GM12878 (cell line): ENCODE results near the gene PDCD6IP. TPM values are rescaled to one million over a fixed set of nuclear protein-coding genes. Genes with fewer than 3 reads are reported as not detected.
A peak's percentile ranks its signal among the peaks of the same experiment; 100 is the strongest.

Experiments used
- BRCA1 ChIP-seq: IDR thresholded peaks from 2 replicates; pipeline ENCODE4 v1.6.1; 2011; ENCODE audit warnings: low read depth, low read length, improper control_type of control experiment
- EP300 ChIP-seq, 2 experiments: fragments of 150-350 bp in 1 of 2; IDR thresholded peaks; 2 replicates each; pipeline ENCODE4 v1.6.1; 2011 to 2012; ENCODE audit warnings: low read depth in 2 of 2, low read length in 2 of 2, borderline replicate concordance in 1 of 2, improper control_type of control experiment in 1 of 2, inconsistent platforms in 1 of 2; ENCODE audit not compliant: control insufficient read depth in 1 of 2
- GATAD2B ChIP-seq: fragments of 450-650 bp; conservative IDR thresholded peaks from 2 replicates; pipeline ENCODE4 v1.6.1; 2017; ENCODE audit warnings: low read depth, mild to moderate bottlenecking, moderate library complexity
- HDAC2 ChIP-seq: fragments of 200-600 bp; sonication (generic); IDR thresholded peaks from 2 replicates; pipeline ENCODE4 v1.6.1; 2017
- IRF4 ChIP-seq: IDR thresholded peaks from 2 replicates; pipeline ENCODE4 v1.6.1; 2011; ENCODE audit warnings: low read depth, low read length
- KLF5 ChIP-seq: fragments of 450-650 bp; IDR thresholded peaks from 2 replicates; pipeline ENCODE4 v1.6.1; 2014; ENCODE audit warnings: mild to moderate bottlenecking; ENCODE audit not compliant: partially characterized antibody
- NFYB ChIP-seq: IDR thresholded peaks from 2 replicates; pipeline ENCODE4 v1.6.1; 2011; ENCODE audit warnings: low read depth, mild to moderate bottlenecking, low read length, improper control_type of control experiment, moderate library complexity; ENCODE audit not compliant: insufficient read depth
- POU2F2 ChIP-seq: IDR thresholded peaks from 3 replicates; pipeline ENCODE4 v1.6.1; 2011; ENCODE audit warnings: low read depth, mild to moderate bottlenecking, low read length, borderline replicate concordance
- RAD51 ChIP-seq: fragments of 450-650 bp; IDR thresholded peaks from 2 replicates; pipeline ENCODE4 v1.6.1; 2016; ENCODE audit warnings: moderate library complexity, mild to moderate bottlenecking, inconsistent platforms
- SMAD1 ChIP-seq: fragments of 450-650 bp; IDR thresholded peaks from 2 replicates; pipeline ENCODE4 v1.6.1; 2018; ENCODE audit warnings: mild to moderate bottlenecking, low read depth; ENCODE audit not compliant: partially characterized antibody
- SREBF1 ChIP-seq: IDR thresholded peaks from 2 replicates; pipeline ENCODE4 v1.6.1; 2012; ENCODE audit warnings: mild to moderate bottlenecking, low read length
- SREBF2 ChIP-seq: IDR thresholded peaks from 2 replicates; pipeline ENCODE4 v1.6.1; 2012; ENCODE audit warnings: mild to moderate bottlenecking, low read length
- SRF ChIP-seq, 2 experiments: IDR thresholded peaks; 2 replicates each; pipeline ENCODE4 v1.6.1; 2011; ENCODE audit warnings: low read depth in 2 of 2, low read length in 2 of 2, mild to moderate bottlenecking in 1 of 2, moderate library complexity in 1 of 2
- YY1 ChIP-seq: IDR thresholded peaks from 2 replicates; pipeline ENCODE4 v1.6.1; 2011; ENCODE audit warnings: low read depth, mild to moderate bottlenecking, low read length
- ZBTB33 ChIP-seq: fragments of 450-650 bp; IDR thresholded peaks from 2 replicates; pipeline ENCODE4 v1.6.1; 2017; ENCODE audit warnings: mild to moderate bottlenecking
- ZNF274 ChIP-seq: IDR thresholded peaks from one replicate; pipeline ENCODE4 v1.8.0; 2011; ENCODE audit not compliant: insufficient read length, insufficient read depth
- polyA plus RNA-seq, 11 experiments: library from polyadenylated mRNA; depleted of rRNA in 4 of 11; unstranded in 6 of 11; stranded (reverse) in 5 of 11; fragments of >200 nt; fragmentation: Nextera tagmentation in 4 of 11; fragmentation: Illumina TruSeq in 1 of 11; extraction: Ambion mirVana in 4 of 11; extraction: Trizol in 1 of 11; gene quantifications; 1 replicate in 1 of 11; 2 replicates in 10 of 11; pipeline versions ENCODE4 v1.2.1 to v1.2.3, GENCODE V29; 2011 to 2016; ENCODE audit warnings: inconsistent platforms in 2 of 11, missing spikeins in 2 of 11, low read depth in 1 of 11
- total RNA-seq, 4 experiments: library from RNA; depleted of rRNA in 3 of 4; stranded (reverse); fragments of >200 nt in 3 of 4; fragmentation: Illumina TruSeq in 1 of 4; extraction: Trizol in 1 of 4; gene quantifications; 2 replicates each; pipeline versions ENCODE4 v1.2.1 to v1.2.3, GENCODE V29; 2013 to 2021
- TF ChIP-seq, protein P1 (sequence below): fragments of 150-350 bp; IDR thresholded peaks from 2 replicates; pipeline ENCODE4 v1.6.1; 2016; ENCODE audit warnings: low read depth, low read length
- TF ChIP-seq, protein P2 (sequence below): fragments of 450-650 bp; IDR thresholded peaks from 2 replicates; pipeline ENCODE4 v1.6.1; 2017; ENCODE audit warnings: antibody characterized with exemption, mild to moderate bottlenecking, moderate library complexity
- TF ChIP-seq, protein P3 (sequence below): fragments of 150-350 bp; IDR thresholded peaks from 2 replicates; pipeline ENCODE4 v1.6.1; 2014; ENCODE audit warnings: mild to moderate bottlenecking, low read depth, low read length

Gene PDCD6IP
- total and polyA plus RNA-seq, 10 of the 15 experiments (the other 5 are each of a cell fraction or from before 2014, with no cell fraction given) = 16.0 to 169 (median 81.2) TPM

- TF ChIP-seq, protein P1, sequence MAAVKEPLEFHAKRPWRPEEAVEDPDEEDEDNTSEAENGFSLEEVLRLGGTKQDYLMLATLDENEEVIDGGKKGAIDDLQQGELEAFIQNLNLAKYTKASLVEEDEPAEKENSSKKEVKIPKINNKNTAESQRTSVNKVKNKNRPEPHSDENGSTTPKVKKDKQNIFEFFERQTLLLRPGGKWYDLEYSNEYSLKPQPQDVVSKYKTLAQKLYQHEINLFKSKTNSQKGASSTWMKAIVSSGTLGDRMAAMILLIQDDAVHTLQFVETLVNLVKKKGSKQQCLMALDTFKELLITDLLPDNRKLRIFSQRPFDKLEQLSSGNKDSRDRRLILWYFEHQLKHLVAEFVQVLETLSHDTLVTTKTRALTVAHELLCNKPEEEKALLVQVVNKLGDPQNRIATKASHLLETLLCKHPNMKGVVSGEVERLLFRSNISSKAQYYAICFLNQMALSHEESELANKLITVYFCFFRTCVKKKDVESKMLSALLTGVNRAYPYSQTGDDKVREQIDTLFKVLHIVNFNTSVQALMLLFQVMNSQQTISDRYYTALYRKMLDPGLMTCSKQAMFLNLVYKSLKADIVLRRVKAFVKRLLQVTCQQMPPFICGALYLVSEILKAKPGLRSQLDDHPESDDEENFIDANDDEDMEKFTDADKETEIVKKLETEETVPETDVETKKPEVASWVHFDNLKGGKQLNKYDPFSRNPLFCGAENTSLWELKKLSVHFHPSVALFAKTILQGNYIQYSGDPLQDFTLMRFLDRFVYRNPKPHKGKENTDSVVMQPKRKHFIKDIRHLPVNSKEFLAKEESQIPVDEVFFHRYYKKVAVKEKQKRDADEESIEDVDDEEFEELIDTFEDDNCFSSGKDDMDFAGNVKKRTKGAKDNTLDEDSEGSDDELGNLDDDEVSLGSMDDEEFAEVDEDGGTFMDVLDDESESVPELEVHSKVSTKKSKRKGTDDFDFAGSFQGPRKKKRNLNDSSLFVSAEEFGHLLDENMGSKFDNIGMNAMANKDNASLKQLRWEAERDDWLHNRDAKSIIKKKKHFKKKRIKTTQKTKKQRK = no peak
- TF ChIP-seq RAD51 (peak; percentile 96), SREBF2 (no peak), SMAD1 (peak; percentile 38), ZNF274 (no peak), SRF (IDR thresholded peaks at IDR 0.05; ENCODE audit: low read depth in 2 of 2, low read length in 2 of 2) (no peak), IRF4 (0 out of 2 replicates have a peak, but pooled peaks have one; percentile 5), ZBTB33 (no peak), BRCA1 (no peak), POU2F2 (peak; percentile 76; the same call in 2 of the 3 replicates), HDAC2 (no peak), YY1 (peak; percentile 57), SREBF1 (no peak), KLF5 (peak; percentile 51), NFYB (no peak), EP300 (IDR thresholded peaks at IDR 0.05; ENCODE audit: borderline replicate concordance in 1 of 2, control insufficient read depth in 1 of 2, low read depth in 2 of 2, low read length in 2 of 2) (no peak), GATAD2B (peak; percentile 93; the same call in 1 of the 2 replicates)
- TF ChIP-seq, protein P2, sequence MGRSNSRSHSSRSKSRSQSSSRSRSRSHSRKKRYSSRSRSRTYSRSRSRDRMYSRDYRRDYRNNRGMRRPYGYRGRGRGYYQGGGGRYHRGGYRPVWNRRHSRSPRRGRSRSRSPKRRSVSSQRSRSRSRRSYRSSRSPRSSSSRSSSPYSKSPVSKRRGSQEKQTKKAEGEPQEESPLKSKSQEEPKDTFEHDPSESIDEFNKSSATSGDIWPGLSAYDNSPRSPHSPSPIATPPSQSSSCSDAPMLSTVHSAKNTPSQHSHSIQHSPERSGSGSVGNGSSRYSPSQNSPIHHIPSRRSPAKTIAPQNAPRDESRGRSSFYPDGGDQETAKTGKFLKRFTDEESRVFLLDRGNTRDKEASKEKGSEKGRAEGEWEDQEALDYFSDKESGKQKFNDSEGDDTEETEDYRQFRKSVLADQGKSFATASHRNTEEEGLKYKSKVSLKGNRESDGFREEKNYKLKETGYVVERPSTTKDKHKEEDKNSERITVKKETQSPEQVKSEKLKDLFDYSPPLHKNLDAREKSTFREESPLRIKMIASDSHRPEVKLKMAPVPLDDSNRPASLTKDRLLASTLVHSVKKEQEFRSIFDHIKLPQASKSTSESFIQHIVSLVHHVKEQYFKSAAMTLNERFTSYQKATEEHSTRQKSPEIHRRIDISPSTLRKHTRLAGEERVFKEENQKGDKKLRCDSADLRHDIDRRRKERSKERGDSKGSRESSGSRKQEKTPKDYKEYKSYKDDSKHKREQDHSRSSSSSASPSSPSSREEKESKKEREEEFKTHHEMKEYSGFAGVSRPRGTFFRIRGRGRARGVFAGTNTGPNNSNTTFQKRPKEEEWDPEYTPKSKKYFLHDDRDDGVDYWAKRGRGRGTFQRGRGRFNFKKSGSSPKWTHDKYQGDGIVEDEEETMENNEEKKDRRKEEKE = no peak
- TF ChIP-seq, protein P3, sequence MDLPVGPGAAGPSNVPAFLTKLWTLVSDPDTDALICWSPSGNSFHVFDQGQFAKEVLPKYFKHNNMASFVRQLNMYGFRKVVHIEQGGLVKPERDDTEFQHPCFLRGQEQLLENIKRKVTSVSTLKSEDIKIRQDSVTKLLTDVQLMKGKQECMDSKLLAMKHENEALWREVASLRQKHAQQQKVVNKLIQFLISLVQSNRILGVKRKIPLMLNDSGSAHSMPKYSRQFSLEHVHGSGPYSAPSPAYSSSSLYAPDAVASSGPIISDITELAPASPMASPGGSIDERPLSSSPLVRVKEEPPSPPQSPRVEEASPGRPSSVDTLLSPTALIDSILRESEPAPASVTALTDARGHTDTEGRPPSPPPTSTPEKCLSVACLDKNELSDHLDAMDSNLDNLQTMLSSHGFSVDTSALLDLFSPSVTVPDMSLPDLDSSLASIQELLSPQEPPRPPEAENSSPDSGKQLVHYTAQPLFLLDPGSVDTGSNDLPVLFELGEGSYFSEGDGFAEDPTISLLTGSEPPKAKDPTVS = no peak
Observed at GRCh38 chr3:33798418-33799201, at the start of gene PDCD6IP (continued).
